Suprapubic skin (tissue), 3 donors: ENCODE results near the gene NPY.

ENCODE experiments used
- POLR2AphosphoS5 ChIP-seq, 3 donors: sonication (generic); formaldehyde crosslinking; IDR thresholded peaks; one replicate each; pipeline ENCODE4 v1.6.1; 2017; ENCODE audit warnings: antibody characterized with exemption in 3 of 3
- TF ChIP-seq, protein P1 (sequence below), 2 donors: fragments of 200-600 bp in 1 of 2; fragments of 450-650 bp in 1 of 2; sonication (generic) in 1 of 2; IDR thresholded peaks; one replicate each; pipeline ENCODE4 v1.5.1; 2016 to 2019; ENCODE audit warnings: antibody characterized with exemption in 2 of 2, mild to moderate bottlenecking in 1 of 2, moderate library complexity in 1 of 2

DNA sequence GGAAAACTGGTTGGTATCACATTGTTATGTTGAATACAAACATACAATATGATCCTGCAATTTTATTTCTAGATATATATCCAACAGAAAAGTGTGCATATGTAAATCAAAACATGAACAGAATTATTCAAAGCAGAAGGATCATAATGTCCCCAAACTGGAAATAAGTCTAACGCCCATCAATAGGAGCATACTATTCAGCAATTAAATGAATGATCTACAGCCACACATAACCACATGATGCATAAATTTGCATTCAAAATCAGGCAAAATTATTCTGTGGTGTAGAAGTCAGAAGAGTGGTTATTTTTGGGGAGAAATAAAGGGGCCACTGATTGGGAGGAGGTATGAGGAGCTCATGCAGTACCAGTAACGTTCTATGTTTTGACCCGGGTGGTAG is 28.6 kb downstream of the NPY start:
- TF ChIP-seq, protein P1, sequence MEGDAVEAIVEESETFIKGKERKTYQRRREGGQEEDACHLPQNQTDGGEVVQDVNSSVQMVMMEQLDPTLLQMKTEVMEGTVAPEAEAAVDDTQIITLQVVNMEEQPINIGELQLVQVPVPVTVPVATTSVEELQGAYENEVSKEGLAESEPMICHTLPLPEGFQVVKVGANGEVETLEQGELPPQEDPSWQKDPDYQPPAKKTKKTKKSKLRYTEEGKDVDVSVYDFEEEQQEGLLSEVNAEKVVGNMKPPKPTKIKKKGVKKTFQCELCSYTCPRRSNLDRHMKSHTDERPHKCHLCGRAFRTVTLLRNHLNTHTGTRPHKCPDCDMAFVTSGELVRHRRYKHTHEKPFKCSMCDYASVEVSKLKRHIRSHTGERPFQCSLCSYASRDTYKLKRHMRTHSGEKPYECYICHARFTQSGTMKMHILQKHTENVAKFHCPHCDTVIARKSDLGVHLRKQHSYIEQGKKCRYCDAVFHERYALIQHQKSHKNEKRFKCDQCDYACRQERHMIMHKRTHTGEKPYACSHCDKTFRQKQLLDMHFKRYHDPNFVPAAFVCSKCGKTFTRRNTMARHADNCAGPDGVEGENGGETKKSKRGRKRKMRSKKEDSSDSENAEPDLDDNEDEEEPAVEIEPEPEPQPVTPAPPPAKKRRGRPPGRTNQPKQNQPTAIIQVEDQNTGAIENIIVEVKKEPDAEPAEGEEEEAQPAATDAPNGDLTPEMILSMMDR (IDR thresholded peaks at IDR 0.05): no peak
- TF ChIP-seq POLR2AphosphoS5 (IDR thresholded peaks at IDR 0.05): no peak
